ENCODE measurements around the gene PTPRN2.
"Not testable (repeated sequence)": the region's sequence is repeated elsewhere in the genome, so short reads cannot be mapped to it uniquely, and the experiment has no call there.

Gene PTPRN2

GRCh38 chr7:157565981-157566630, 1021.5 kb downstream of the PTPRN2 start:
- no peak overlapping the region for H3K4me3 ChIP-seq (ENCODE audit: low read depth, low read length)
- no peak for TF ChIP-seq CTCF (IDR thresholded peaks at IDR 0.05; ENCODE audit: low read depth, low read length)

GRCh38 chr7:157565201-157565626, 1022.4 kb downstream of the PTPRN2 start:
- TF ChIP-seq CTCF (IDR thresholded peaks at IDR 0.05; ENCODE audit: low read depth, low read length) = no peak
- H3K4me3 ChIP-seq (ENCODE audit: low read depth, low read length) = no peak overlapping the region

- no peak overlapping the region for H3K4me3 ChIP-seq (ENCODE audit: low read depth, low read length)
- no peak for TF ChIP-seq CTCF (IDR thresholded peaks at IDR 0.05; ENCODE audit: low read depth, low read length)
Observed at GRCh38 chr7:157564517-157565177, 1023.0 kb downstream of the PTPRN2 start.

GRCh38 chr7:157563467-157564135, 1024.0 kb downstream of the PTPRN2 start:
- H3K4me3 ChIP-seq (ENCODE audit: low read depth, low read length) = not testable (repeated sequence)

GRCh38 chr7:157562522-157563398, 1024.9 kb downstream of the PTPRN2 start:
- not testable (repeated sequence) for H3K4me3 ChIP-seq (ENCODE audit: low read depth, low read length)

GRCh38 chr7:157561816-157562410, 1025.7 kb downstream of the PTPRN2 start:
- H3K4me3 ChIP-seq (ENCODE audit: low read depth, low read length) = no peak overlapping the region
- TF ChIP-seq CTCF (IDR thresholded peaks at IDR 0.05; ENCODE audit: low read depth, low read length) = no peak

- no peak for TF ChIP-seq CTCF (IDR thresholded peaks at IDR 0.05; ENCODE audit: low read depth, low read length)
- no peak overlapping the region for H3K4me3 ChIP-seq (ENCODE audit: low read depth, low read length)
Observed at GRCh38 chr7:157561523-157561785, 1026.2 kb downstream of the PTPRN2 start.

All from WI38 (cell line).